ENCODE results near the gene FAM151A.
"Not testable (repeated sequence)": the region's sequence is repeated elsewhere in the genome, so short reads cannot be mapped to it uniquely, and the experiment has no call there.

Gene FAM151A

GRCh38 chr1:54645806-54646676 is 22.7 kb upstream of the FAM151A start:
- no peaks in the 10 kb centered on the region for H3K4me1 Mint-ChIP-seq
- no peak for ATAC-seq
- DNase-seq, result no peak

DNA sequence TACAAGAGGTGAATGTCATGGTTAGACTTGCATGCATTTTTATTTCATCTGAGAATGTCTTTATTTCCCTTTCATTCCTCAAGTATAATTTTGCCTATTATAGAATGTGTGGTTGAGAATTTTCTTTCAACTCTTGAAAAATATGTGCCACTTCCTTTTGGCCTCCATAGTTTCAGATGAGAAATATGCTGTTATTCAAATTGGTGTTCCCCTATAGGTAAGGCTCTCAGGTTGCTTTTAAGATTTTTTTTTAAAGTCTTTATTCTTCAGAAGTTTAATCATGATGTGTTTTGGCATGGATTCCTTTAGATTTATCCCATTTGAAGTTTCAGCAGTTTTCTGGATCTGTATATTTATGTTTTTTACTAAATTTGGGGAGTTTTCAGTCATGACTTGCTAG is 20.4 kb upstream of the FAM151A start:
- Mint-ChIP-seq H3K4me1 (no peaks in the 10 kb centered on the region), H3K27me3 (peaks cover under 1% of the 10 kb centered on the region), H3K9me3 (peaks cover 8 to 9% of the 10 kb centered on the region in 2 donors), H3K4me3 (no peak overlapping the region), H3K27ac (no peak overlapping the region)
- ATAC-seq (no peak), DNase-seq (no peak)

More at GRCh38 chr1:54645806-54646676, 22.7 kb upstream of the FAM151A start:
- peaks cover 8 to 9% of the 10 kb centered on the region in 2 donors for H3K9me3 Mint-ChIP-seq
- H3K4me3 Mint-ChIP-seq, result no peak overlapping the region
- H3K27me3 Mint-ChIP-seq, result peaks cover 9% of the 10 kb centered on the region
- no peak overlapping the region for H3K27ac Mint-ChIP-seq

- no peak within 1 kb of the TSS for H3K27ac Mint-ChIP-seq
- no peak for DNase-seq
- H3K9me3 Mint-ChIP-seq, result peaks cover 8 to 9% of the 10 kb centered on the region in 2 donors
- H3K27me3 Mint-ChIP-seq, result no peaks in the 10 kb centered on the region
- no peak within 1 kb of the TSS for H3K4me3 Mint-ChIP-seq
- no peak for ATAC-seq
- H3K4me1 Mint-ChIP-seq, result no peaks in the 10 kb centered on the region
Measured at GRCh38 chr1:54640863-54641836, 17.8 kb upstream of the FAM151A start, which contains the start of gene MROH7. Gene MROH7 (plus strand): TSS chr1:54641786. CDS start chr1:54652927, 11,141 bp downstream.

GRCh38 chr1:54640361-54640760 is 17.0 kb upstream of the FAM151A start:
- no peak overlapping the region for H3K27ac Mint-ChIP-seq
- H3K9me3 Mint-ChIP-seq, result peaks cover 8 to 9% of the 10 kb centered on the region in 2 donors
- no peak overlapping the region for H3K4me3 Mint-ChIP-seq
- no peak for DNase-seq
- H3K4me1 Mint-ChIP-seq, result no peaks in the 10 kb centered on the region
- ATAC-seq, result no peak
- no peaks in the 10 kb centered on the region for H3K27me3 Mint-ChIP-seq

GRCh38 chr1:54636461-54637446 is 13.4 kb upstream of the FAM151A start:
- ATAC-seq, H3K9me3 Mint-ChIP-seq, H3K4me1 Mint-ChIP-seq, H3K4me3 Mint-ChIP-seq, H3K27ac Mint-ChIP-seq, H3K27me3 Mint-ChIP-seq, DNase-seq: not testable (repeated sequence)

- ATAC-seq, H3K9me3 Mint-ChIP-seq, DNase-seq, H3K27ac Mint-ChIP-seq, H3K4me3 Mint-ChIP-seq, H3K4me1 Mint-ChIP-seq: not testable (repeated sequence)
- H3K27me3 Mint-ChIP-seq, result peaks cover 12% of the 10 kb centered on the region
Measured at GRCh38 chr1:54635804-54636203, 12.5 kb upstream of the FAM151A start.

DNA sequence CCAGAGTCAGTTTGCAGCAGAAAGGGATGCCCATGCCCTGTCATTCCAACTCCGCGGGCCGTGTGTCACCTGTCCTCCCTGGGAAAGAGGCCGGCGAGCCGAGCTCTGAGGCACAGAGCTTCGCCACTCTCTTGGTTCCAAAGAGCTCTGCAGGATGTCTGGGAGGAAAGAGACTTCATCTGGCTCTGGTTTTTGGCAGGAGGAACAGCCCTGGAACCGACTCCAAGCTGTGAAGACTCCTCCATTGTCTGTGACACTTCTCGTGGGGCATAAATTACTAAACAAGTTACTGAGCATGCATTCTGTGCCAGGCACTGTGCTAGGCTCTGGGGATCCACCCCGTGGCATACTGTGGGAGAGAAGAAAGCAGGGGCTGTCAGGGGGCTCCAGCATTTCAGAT is 3.9 kb upstream of the FAM151A start:
- ATAC-seq, result no peak
- DNase-seq, result no peak
- H3K4me1 Mint-ChIP-seq, result no peaks in the 10 kb centered on the region
- peak overlapping the region in 1 of 2 donors; percentile 9 for H3K27ac Mint-ChIP-seq
- H3K27me3 Mint-ChIP-seq, result peaks cover 12% of the 10 kb centered on the region
- no peak overlapping the region for H3K4me3 Mint-ChIP-seq
- H3K9me3 Mint-ChIP-seq, result no peaks in the 10 kb centered on the region

GRCh38 chr1:54624466-54625464 is 1.4 kb upstream of the FAM151A start:
- H3K4me1 Mint-ChIP-seq, result no peaks in the 10 kb centered on the region
- ATAC-seq (no peak), DNase-seq (no peak)
- H3K27me3 Mint-ChIP-seq, result no peaks in the 10 kb centered on the region
- no peak overlapping the region for H3K4me3 Mint-ChIP-seq
- no peaks in the 10 kb centered on the region for H3K9me3 Mint-ChIP-seq
- H3K27ac Mint-ChIP-seq, result no peak overlapping the region

DNA sequence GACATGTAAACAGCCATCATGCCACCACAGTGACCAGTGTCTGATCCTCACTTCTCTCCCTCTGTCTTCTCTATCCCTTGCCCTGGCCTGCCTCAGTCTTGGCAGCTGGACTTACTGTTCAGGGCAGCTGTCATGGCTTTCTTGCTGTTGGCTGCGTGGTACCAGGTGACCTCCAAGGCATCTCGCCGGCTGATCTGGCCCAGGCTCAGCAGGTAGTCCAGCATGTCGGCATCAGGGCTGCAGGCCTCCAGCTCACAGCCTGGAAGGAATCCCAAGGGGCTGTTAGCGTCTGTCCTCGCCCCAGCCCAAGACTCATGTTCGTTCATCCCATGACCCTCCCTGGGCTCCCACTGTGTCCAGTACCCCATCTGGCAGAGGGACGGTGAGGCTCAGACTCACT is 3.6 kb downstream of the FAM151A start:
- H3K4me1 Mint-ChIP-seq, result no peaks in the 10 kb centered on the region
- no peak overlapping the region for H3K27ac Mint-ChIP-seq
- no peaks in the 10 kb centered on the region for H3K9me3 Mint-ChIP-seq
- ATAC-seq (no peak), DNase-seq (no peak)
- H3K27me3 Mint-ChIP-seq, result no peaks in the 10 kb centered on the region
- H3K4me3 Mint-ChIP-seq, result no peak overlapping the region

GRCh38 chr1:54615531-54616279 is 7.6 kb downstream of the FAM151A start:
- no peaks in the 10 kb centered on the region for H3K4me1 Mint-ChIP-seq
- no peaks in the 10 kb centered on the region for H3K9me3 Mint-ChIP-seq
- DNase-seq (no peak), ATAC-seq (no peak)
- H3K27me3 Mint-ChIP-seq, result no peaks in the 10 kb centered on the region
- H3K4me3 Mint-ChIP-seq, result no peak overlapping the region
- no peak overlapping the region for H3K27ac Mint-ChIP-seq

GRCh38 chr1:54614563-54614962 is 8.8 kb downstream of the FAM151A start:
- no peaks in the 10 kb centered on the region for H3K27me3 Mint-ChIP-seq
- no peak for ATAC-seq
- H3K27ac Mint-ChIP-seq, result no peak overlapping the region
- no peaks in the 10 kb centered on the region for H3K4me1 Mint-ChIP-seq
- no peak overlapping the region for H3K4me3 Mint-ChIP-seq
- H3K9me3 Mint-ChIP-seq, result no peaks in the 10 kb centered on the region
- DNase-seq, result no peak

DNA sequence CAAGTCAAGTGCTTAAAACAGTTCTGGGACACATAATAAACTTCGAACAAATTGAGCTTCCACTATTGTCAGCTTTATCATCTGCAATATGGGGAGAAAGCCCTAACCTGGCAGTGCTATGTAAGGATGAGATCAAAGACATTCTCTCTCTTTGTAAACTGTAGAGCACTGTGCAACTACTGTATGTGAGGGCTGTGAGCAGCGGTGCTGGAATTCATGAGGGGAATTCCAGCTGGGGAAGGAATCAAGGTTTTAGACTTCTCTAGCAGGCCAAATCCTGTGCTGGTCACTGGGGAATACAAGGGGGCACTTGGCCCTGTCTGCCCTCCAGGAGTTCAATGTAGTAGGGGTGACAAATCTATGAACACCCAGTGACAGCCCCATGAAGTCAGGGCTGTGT is 9.3 kb downstream of the FAM151A start:
- H3K9me3 Mint-ChIP-seq, result no peaks in the 10 kb centered on the region
- ATAC-seq (no peak), DNase-seq (no peak)
- H3K4me1 Mint-ChIP-seq, result no peaks in the 10 kb centered on the region
- H3K4me3 Mint-ChIP-seq, result no peak overlapping the region
- H3K27ac Mint-ChIP-seq, result peak overlapping the region; percentile 23 to 34
- no peaks in the 10 kb centered on the region for H3K27me3 Mint-ChIP-seq

DNA sequence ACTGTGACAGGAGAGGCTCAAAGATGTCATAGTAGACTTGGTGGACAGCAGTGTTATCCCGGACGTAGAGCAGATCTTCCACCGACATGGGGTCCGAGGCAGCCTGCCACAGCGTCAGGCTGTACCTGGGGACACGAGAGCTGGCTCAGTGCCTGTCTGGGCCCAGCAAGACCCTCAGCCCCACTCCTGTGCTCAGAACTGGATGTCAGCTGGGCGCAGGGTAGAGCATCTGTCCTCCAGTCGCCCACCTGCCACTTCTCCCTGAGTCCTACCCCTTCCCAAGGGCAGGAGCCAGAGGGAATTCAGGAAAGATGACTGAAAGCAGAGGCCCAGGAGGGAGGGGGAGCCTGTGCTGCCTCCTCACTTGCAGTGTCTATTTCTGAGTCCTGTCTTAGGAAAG is 11.7 kb downstream of the FAM151A start:
- no peaks in the 10 kb centered on the region for H3K9me3 Mint-ChIP-seq
- no peaks in the 10 kb centered on the region for H3K27me3 Mint-ChIP-seq
- no peak for DNase-seq
- no peak overlapping the region for H3K27ac Mint-ChIP-seq
- no peak overlapping the region for H3K4me3 Mint-ChIP-seq
- H3K4me1 Mint-ChIP-seq, result no peaks in the 10 kb centered on the region
- ATAC-seq, result no peak
